GM23338 (cell line): ENCODE measurements around the gene NTN1. TPM values are rescaled to one million over a fixed set of nuclear protein-coding genes. Genes with fewer than 3 reads are reported as not detected.

Experiments
- ATAC-seq: fragments of 200-7000 bp; cut with Tn5 transposase; 3 replicates; pipeline ENCODE4 v1.9.1; 2020
- DNase-seq: peaks from one replicate; pipeline ENCODE4 v3.0.0-alpha.2; 2015; ENCODE audit warnings: low spot score
- H2AFZ ChIP-seq: fragments of 200-600 bp; sonication (generic); 2 replicates; pipeline ENCODE4 v1.8.0; 2016; ENCODE audit warnings: antibody characterized with exemption, mild to moderate bottlenecking, moderate library complexity
- H3F3A ChIP-seq: fragments of 200-600 bp; sonication (generic); replicated peaks from 2 replicates; pipeline ENCODE4 v1.8.0; 2017; ENCODE audit warnings: antibody characterized with exemption, mixed run types, low read depth
- H3K27ac ChIP-seq: fragments of 200-600 bp; sonication (generic); 2 replicates; pipeline ENCODE4 v1.6.1; 2016; ENCODE audit warnings: low read depth
- H3K27me3 ChIP-seq: fragments of 200-600 bp; sonication (generic); 2 replicates; pipeline ENCODE4 v1.8.0; 2016; ENCODE audit warnings: mild to moderate bottlenecking, mixed run types, moderate library complexity; ENCODE audit not compliant: insufficient read depth
- H3K36me3 ChIP-seq: fragments of 200-600 bp; sonication (generic); 2 replicates; pipeline ENCODE4 v1.8.0; 2016; ENCODE audit warnings: mild to moderate bottlenecking; ENCODE audit not compliant: insufficient read depth
- H3K4me1 ChIP-seq: fragments of 200-600 bp; sonication (generic); 2 replicates; pipeline ENCODE4 v1.8.0; 2016; ENCODE audit warnings: mild to moderate bottlenecking, moderate library complexity; ENCODE audit not compliant: insufficient read depth
- H3K4me2 ChIP-seq: fragments of 200-600 bp; sonication (generic); 2 replicates; pipeline ENCODE4 v1.7.1; 2017; ENCODE audit warnings: mixed run types
- H3K4me3 ChIP-seq: fragments of 200-600 bp; sonication (generic); 2 replicates; pipeline ENCODE4 v1.6.1; 2016; ENCODE audit warnings: mixed run types
- H3K79me2 ChIP-seq: fragments of 200-600 bp; sonication (generic); replicated peaks from 2 replicates; pipeline ENCODE4 v1.8.0; 2017; ENCODE audit warnings: mild to moderate bottlenecking; ENCODE audit not compliant: insufficient read depth
- H3K9me2 ChIP-seq: fragments of 200-600 bp; sonication (generic); 2 replicates; pipeline ENCODE4 v1.8.0; 2017; ENCODE audit not compliant: insufficient read depth
- H4K20me1 ChIP-seq: fragments of 200-600 bp; sonication (generic); replicated peaks from 2 replicates; pipeline ENCODE4 v1.8.0; 2017; ENCODE audit warnings: mild to moderate bottlenecking; ENCODE audit not compliant: insufficient read depth
- H3K27ac Mint-ChIP-seq: 2 replicates; pipeline ENCODE4 v1.8.0; 2020; ENCODE audit warnings: inconsistent platforms, mild to moderate bottlenecking, moderate library complexity, mixed read lengths
- H3K27me3 Mint-ChIP-seq: 3 replicates; pipeline ENCODE4 v1.8.0; 2022; ENCODE audit warnings: low read depth, mild to moderate bottlenecking, moderate library complexity, mixed read lengths, inconsistent platforms; ENCODE audit not compliant: insufficient read depth, poor library complexity
- H3K36me3 Mint-ChIP-seq: 3 replicates; pipeline ENCODE4 v1.8.0; 2021; ENCODE audit warnings: low read depth, mild to moderate bottlenecking, inconsistent platforms, moderate library complexity, mixed read lengths
- H3K4me1 Mint-ChIP-seq: 3 replicates; pipeline ENCODE4 v1.8.0; 2020; ENCODE audit warnings: mild to moderate bottlenecking, inconsistent platforms, mixed read lengths
- H3K4me3 Mint-ChIP-seq: 3 replicates; pipeline ENCODE4 v1.8.0; 2021; ENCODE audit warnings: moderate library complexity, mild to moderate bottlenecking, inconsistent platforms, mixed read lengths
- H3K9me3 Mint-ChIP-seq: 3 replicates; pipeline ENCODE4 v1.8.0; 2020; ENCODE audit warnings: moderate library complexity, mild to moderate bottlenecking, inconsistent platforms, mixed read lengths
- EZH2phosphoT487 ChIP-seq: fragments of 200-600 bp; sonication (generic); IDR thresholded peaks from one replicate; pipeline ENCODE4 v1.8.1; 2018; ENCODE audit warnings: antibody characterized with exemption; ENCODE audit not compliant: unreplicated experiment
- JUNB ChIP-seq: IDR thresholded peaks from one replicate; pipeline ENCODE4 v1.6.1; 2016; ENCODE audit warnings: antibody characterized with exemption; ENCODE audit not compliant: unreplicated experiment
- POLR2AphosphoS5 ChIP-seq: IDR thresholded peaks from 2 replicates; pipeline ENCODE4 v1.6.1; 2016; ENCODE audit warnings: antibody characterized with exemption, low read depth
- REST ChIP-seq: IDR thresholded peaks from one replicate; pipeline ENCODE4 v1.6.1; 2018; ENCODE audit warnings: antibody characterized with exemption; ENCODE audit not compliant: unreplicated experiment
- STAT1 ChIP-seq: IDR thresholded peaks from one replicate; pipeline ENCODE4 v1.6.1; 2016; ENCODE audit warnings: antibody characterized with exemption; ENCODE audit not compliant: unreplicated experiment
- ZNF114 ChIP-seq: fragments of 250-450 bp; sonication (Bioruptor Pico); IDR thresholded peaks from 2 replicates; pipeline ENCODE4 v1.5.0; 2020; ENCODE audit warnings: mild to moderate bottlenecking, moderate library complexity
- ZNF331 ChIP-seq: fragments of 250-450 bp; sonication (Bioruptor Pico); IDR thresholded peaks from 2 replicates; pipeline ENCODE4 v1.5.0; 2020; ENCODE audit warnings: low read depth, mild to moderate bottlenecking, moderate library complexity
- ZNF462 ChIP-seq: fragments of 250-450 bp; sonication (Bioruptor Pico); IDR thresholded peaks from 2 replicates; pipeline ENCODE4 v1.5.0; 2020; ENCODE audit warnings: mild to moderate bottlenecking, moderate library complexity
- polyA plus RNA-seq: library from polyadenylated mRNA; unstranded; fragments of >200 nt; fragmentation: Nextera tagmentation; extraction: Ambion mirVana; gene quantifications from 2 replicates; pipeline ENCODE4 v1.2.1, GENCODE V29; 2016
- total RNA-seq: library from RNA; depleted of rRNA; stranded (reverse); fragments of >200 nt; shearing (Covaris generic); gene quantifications from 2 replicates; pipeline ENCODE4 v1.2.3, GENCODE V29; 2014

Gene NTN1
- total and polyA plus RNA-seq, 2 experiments from 2014 or later, result 0.57 to 2.6 TPM

- no peak overlapping the region for H3K4me3 ChIP-seq
- no peaks in the 10 kb centered on the region for H4K20me1 ChIP-seq
- H3K4me1 ChIP-seq, result no peaks in the 10 kb centered on the region
- 0 out of 3 replicates have a peak, but pooled peaks cover 2% of the 10 kb centered on the region for H3K4me1 Mint-ChIP-seq
- H3K36me3 Mint-ChIP-seq, result no peaks in the 10 kb centered on the region
- no peak overlapping the region for H3K4me2 ChIP-seq
- H3F3A ChIP-seq, result no peaks in the 10 kb centered on the region
- H3K36me3 ChIP-seq, result no peaks in the 10 kb centered on the region
- H3K27me3 ChIP-seq, result no peaks in the 10 kb centered on the region
- H2AFZ ChIP-seq, result no peak overlapping the region
- TF ChIP-seq REST, result no peak
- no peak for TF ChIP-seq JUNB
- TF ChIP-seq ZNF462 (CRISPR knock-in tag), result no peak
- no peak for TF ChIP-seq ZNF331 (CRISPR knock-in tag)
- TF ChIP-seq EZH2phosphoT487, result no peak
- no peak for TF ChIP-seq STAT1
- no peak for TF ChIP-seq ZNF114 (CRISPR knock-in tag)
- TF ChIP-seq POLR2AphosphoS5, result no peak
- no peak overlapping the region for H3K27ac ChIP-seq
- no peaks in the 10 kb centered on the region for H3K9me3 Mint-ChIP-seq
- H3K9me2 ChIP-seq, result 0 out of 2 replicates have a peak, but pooled peaks cover 5% of the 10 kb centered on the region
- H3K27me3 Mint-ChIP-seq, result peaks cover 5% of the 10 kb centered on the region
- H3K27ac Mint-ChIP-seq, result no peak overlapping the region
- H3K4me3 Mint-ChIP-seq, result no peak overlapping the region
- ATAC-seq (no peak), DNase-seq (no peak)
- no peaks in the 10 kb centered on the region for H3K79me2 ChIP-seq
These were observed 52.8 kb downstream of the NTN1 start for GRCh38 chr17:9074131-9074530.
